Smooth muscle cell (in vitro differentiated cells): ENCODE measurements around the gene SLC25A21. TPM values are rescaled to one million over a fixed set of nuclear protein-coding genes. Genes with fewer than 3 reads are reported as not detected.
"Not testable (repeated sequence)": the region's sequence is repeated elsewhere in the genome, so short reads cannot be mapped to it uniquely, and the experiment has no call there.

Source experiments
- DNase-seq: peaks from one replicate; lab custom pipeline; 2025; ENCODE audit not compliant: unreplicated experiment; lab: John Stamatoyannopoulos, UW
- H2AFZ ChIP-seq: fragments of 200-600 bp; sonication (generic); 2 replicates; pipeline ENCODE4 v1.6.0; 2016; ENCODE audit warnings: antibody characterized with exemption, low read depth, mild to moderate bottlenecking
- H3F3A ChIP-seq: fragments of 200-600 bp; sonication (generic); 2 replicates; pipeline ENCODE4 v1.6.0; 2017; ENCODE audit warnings: antibody characterized with exemption, low read depth
- H3K27ac ChIP-seq: fragments of 200-600 bp; sonication (generic); 2 replicates; pipeline ENCODE4 v1.5.1; 2016; ENCODE audit warnings: low read depth, mild to moderate bottlenecking
- H3K27me3 ChIP-seq: fragments of 200-600 bp; sonication (generic); 2 replicates; pipeline ENCODE4 v1.6.1; 2016; ENCODE audit warnings: low read depth, mild to moderate bottlenecking
- H3K36me3 ChIP-seq: fragments of 200-600 bp; sonication (generic); 2 replicates; pipeline ENCODE4 v1.5.1; 2016; ENCODE audit warnings: low read depth
- H3K4me1 ChIP-seq: fragments of 200-600 bp; sonication (generic); 2 replicates; pipeline ENCODE4 v1.5.1; 2016; ENCODE audit warnings: low read depth
- H3K4me2 ChIP-seq: fragments of 200-600 bp; sonication (generic); 2 replicates; pipeline ENCODE4 v1.6.0; 2016; ENCODE audit warnings: mild to moderate bottlenecking
- H3K4me3 ChIP-seq: fragments of 200-600 bp; sonication (generic); 2 replicates; pipeline ENCODE4 v1.5.1; 2016; ENCODE audit warnings: mild to moderate bottlenecking
- H3K79me2 ChIP-seq: fragments of 200-600 bp; sonication (generic); 2 replicates; pipeline ENCODE4 v1.6.0; 2016; ENCODE audit warnings: low read depth, mild to moderate bottlenecking
- H3K9ac ChIP-seq: fragments of 200-600 bp; sonication (generic); 2 replicates; pipeline ENCODE4 v1.6.0; 2016; ENCODE audit warnings: low read depth
- H3K9me3 ChIP-seq: fragments of 200-600 bp; sonication (generic); replicated peaks from 2 replicates; pipeline ENCODE4 v1.5.1; 2016; ENCODE audit warnings: low read depth
- H4K20me1 ChIP-seq: fragments of 200-600 bp; sonication (generic); 2 replicates; pipeline ENCODE4 v1.6.0; 2016; ENCODE audit warnings: low read depth
- WGBS: methylation state at CpG from one replicate; pipeline ENCODE4 v1.1.7; 2016; ENCODE audit warnings: low lambda C conversion rate; 5-methylcytosine and 5-hydroxymethylcytosine counted together
- polyA plus RNA-seq: library from polyadenylated mRNA; unstranded; fragments of >200 nt; fragmentation: Nextera tagmentation; extraction: Ambion mirVana; gene quantifications from 2 replicates; pipeline ENCODE4 v1.2.1, GENCODE V29; 2016
- total RNA-seq: library from RNA; depleted of rRNA; stranded (reverse); fragments of >200 nt; gene quantifications from 2 replicates; pipeline ENCODE4 v1.2.3, GENCODE V29; 2014
- TF ChIP-seq, protein P1 (sequence below): fragments of 200-600 bp; sonication (generic); IDR thresholded peaks from 2 replicates; pipeline ENCODE4 v1.5.1; 2017; ENCODE audit warnings: borderline replicate concordance, mild to moderate bottlenecking, antibody characterized with exemption; ENCODE audit not compliant: insufficient read depth, poor library complexity, severe bottlenecking

Gene SLC25A21
- total and polyA plus RNA-seq, 2 experiments from 2014 or later: 1.1 TPM; not detected in 1

DNA sequence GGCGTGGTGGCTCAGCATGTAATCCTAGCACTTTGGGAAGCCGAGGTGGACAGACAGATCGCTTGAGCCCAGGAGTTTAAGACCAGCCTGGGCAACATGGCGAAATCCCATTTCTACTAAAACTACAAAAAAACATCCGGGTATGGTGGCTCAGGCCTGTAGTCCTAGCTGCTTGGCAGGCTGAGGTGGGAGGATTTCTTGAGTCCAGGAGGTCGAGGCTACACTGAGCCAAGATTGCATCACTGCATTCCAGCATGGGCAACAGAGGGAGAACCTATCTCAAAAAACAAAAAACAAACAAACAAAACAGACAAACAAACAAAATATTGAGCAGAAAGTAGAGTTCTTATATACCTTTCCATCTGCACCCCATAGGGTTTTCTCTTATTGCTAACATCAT lies 9.0 kb upstream of the SLC25A21 start:
- TF ChIP-seq, protein P1, sequence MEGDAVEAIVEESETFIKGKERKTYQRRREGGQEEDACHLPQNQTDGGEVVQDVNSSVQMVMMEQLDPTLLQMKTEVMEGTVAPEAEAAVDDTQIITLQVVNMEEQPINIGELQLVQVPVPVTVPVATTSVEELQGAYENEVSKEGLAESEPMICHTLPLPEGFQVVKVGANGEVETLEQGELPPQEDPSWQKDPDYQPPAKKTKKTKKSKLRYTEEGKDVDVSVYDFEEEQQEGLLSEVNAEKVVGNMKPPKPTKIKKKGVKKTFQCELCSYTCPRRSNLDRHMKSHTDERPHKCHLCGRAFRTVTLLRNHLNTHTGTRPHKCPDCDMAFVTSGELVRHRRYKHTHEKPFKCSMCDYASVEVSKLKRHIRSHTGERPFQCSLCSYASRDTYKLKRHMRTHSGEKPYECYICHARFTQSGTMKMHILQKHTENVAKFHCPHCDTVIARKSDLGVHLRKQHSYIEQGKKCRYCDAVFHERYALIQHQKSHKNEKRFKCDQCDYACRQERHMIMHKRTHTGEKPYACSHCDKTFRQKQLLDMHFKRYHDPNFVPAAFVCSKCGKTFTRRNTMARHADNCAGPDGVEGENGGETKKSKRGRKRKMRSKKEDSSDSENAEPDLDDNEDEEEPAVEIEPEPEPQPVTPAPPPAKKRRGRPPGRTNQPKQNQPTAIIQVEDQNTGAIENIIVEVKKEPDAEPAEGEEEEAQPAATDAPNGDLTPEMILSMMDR: no peak
- no peaks in the 10 kb centered on the region for H3K9me3 ChIP-seq
- no peaks in the 10 kb centered on the region for H3K79me2 ChIP-seq
- no peaks in the 10 kb centered on the region for H3F3A ChIP-seq
- no peak overlapping the region for H3K9ac ChIP-seq
- H3K4me1 ChIP-seq: no peaks in the 10 kb centered on the region
- no peak overlapping the region for H3K4me2 ChIP-seq
- H3K36me3 ChIP-seq: no peaks in the 10 kb centered on the region
- H3K27ac ChIP-seq: no peak overlapping the region
- H3K27me3 ChIP-seq: no peaks in the 10 kb centered on the region
- no peak overlapping the region for H2AFZ ChIP-seq
- WGBS: 87% methylated on average over 6 of the region's 6 CpGs
- DNase-seq: no peak
- H4K20me1 ChIP-seq: no peaks in the 10 kb centered on the region
- H3K4me3 ChIP-seq: no peak overlapping the region

DNA sequence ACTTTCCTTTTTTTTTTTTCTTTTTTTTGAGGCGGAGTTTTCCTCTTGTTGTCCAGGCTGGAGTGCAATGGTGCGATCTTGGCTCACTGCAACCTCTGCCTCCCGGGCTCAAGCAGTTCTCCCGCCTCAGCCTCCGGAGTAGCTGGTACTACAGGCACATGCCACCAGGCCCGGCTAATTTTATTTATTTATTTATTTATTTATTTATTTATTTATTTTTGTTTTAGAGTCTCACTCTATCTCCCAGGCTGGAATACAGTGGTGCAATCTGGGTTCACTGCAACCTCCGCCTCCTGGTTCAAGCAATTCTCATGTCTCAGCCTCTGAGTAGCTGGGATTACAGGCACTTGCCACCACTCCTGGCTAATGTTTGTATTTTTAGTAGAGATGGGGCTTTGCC lies 8.5 kb upstream of the SLC25A21 start:
- H3K4me3 ChIP-seq, DNase-seq, H3K9ac ChIP-seq, H3K27me3 ChIP-seq, H4K20me1 ChIP-seq, H3K36me3 ChIP-seq, H3K4me2 ChIP-seq, H3K9me3 ChIP-seq, H3K4me1 ChIP-seq, H3K27ac ChIP-seq, H2AFZ ChIP-seq, H3K79me2 ChIP-seq, H3F3A ChIP-seq: not testable (repeated sequence)
- 98% methylated on average over 7 of the region's 7 CpGs for WGBS

- 86% methylated on average over 4 of the region's 4 CpGs for WGBS
- Histone ChIP-seq H3K9ac (no peak overlapping the region), H3K4me3 (no peak overlapping the region), H3K4me2 (no peak overlapping the region), H3F3A (no peaks in the 10 kb centered on the region), H3K27me3 (no peaks in the 10 kb centered on the region), H4K20me1 (no peaks in the 10 kb centered on the region), H3K9me3 (no peaks in the 10 kb centered on the region), H3K27ac (no peak overlapping the region), H3K36me3 (no peaks in the 10 kb centered on the region), H2AFZ (no peak overlapping the region), H3K79me2 (no peaks in the 10 kb centered on the region), H3K4me1 (no peaks in the 10 kb centered on the region)
- DNase-seq: no peak
- TF ChIP-seq, protein P1: no peak
These were observed 7.6 kb upstream of the SLC25A21 start for GRCh38 chr14:37179896-37180502.

DNA sequence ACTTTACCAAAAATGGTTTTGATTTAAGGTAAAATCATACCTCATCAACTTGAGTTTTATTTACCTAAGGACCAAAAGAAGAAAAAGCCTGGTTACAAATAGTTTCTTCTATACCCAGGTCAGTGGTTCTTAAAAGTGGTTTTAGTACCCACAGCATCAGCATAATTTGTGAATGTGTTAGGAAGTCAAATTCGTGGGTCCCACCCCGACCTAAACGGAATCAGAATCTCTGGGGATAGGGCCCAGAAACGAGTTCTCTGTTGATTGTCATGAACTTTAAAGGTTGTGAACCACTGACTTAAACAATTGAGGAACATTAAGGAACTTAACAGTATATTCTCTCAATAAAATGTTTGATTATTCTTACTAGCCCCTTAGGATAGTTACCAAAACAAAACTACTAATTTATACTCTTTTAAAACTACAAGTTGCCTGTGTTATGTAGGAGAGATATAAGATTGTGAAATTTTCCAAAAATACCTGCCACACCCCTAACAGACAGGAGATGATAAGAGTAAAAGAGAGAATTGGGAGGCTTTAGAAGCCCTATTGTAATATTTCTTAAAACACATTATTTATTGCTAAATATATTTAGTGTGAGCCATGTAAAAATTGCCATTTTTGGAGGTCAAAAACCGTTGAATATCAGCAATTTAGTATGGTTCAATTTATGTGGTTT lies 669 bp upstream of the SLC25A21 start:
- Histone ChIP-seq H3K9ac (no peak overlapping the region), H3K27ac (no peak overlapping the region), H2AFZ (peak overlapping the region; percentile 95), H3K9me3 (no peaks in the 10 kb centered on the region), H3K4me1 (peaks cover 5% of the 10 kb centered on the region), H3K4me3 (peak overlapping the region; percentile 92), H3F3A (no peaks in the 10 kb centered on the region), H3K36me3 (no peaks in the 10 kb centered on the region), H4K20me1 (no peaks in the 10 kb centered on the region), H3K79me2 (no peaks in the 10 kb centered on the region), H3K4me2 (peak overlapping the region; percentile 94), H3K27me3 (no peaks in the 10 kb centered on the region)
- no peak for DNase-seq
- 64% methylated on average over 5 of the region's 5 CpGs for WGBS
- TF ChIP-seq, protein P1: no peak
